Activated naive CD8-positive, alpha-beta T cell treated with anti-CD3 and anti-CD28 coated beads, Interleukin-2, amount 10 ng/mL, durations not matched to agents 7 days and 5 days (primary cell): ENCODE data around the gene LPO. TPM values are rescaled to one million over a fixed set of nuclear protein-coding genes. Genes with fewer than 3 reads are reported as not detected.

ENCODE experiments used
- ATAC-seq: fragments of 150-1000 bp; cut with Tn5 transposase; one replicate; pipeline ENCODE4 v1.10.0; 2021; ENCODE audit warnings: low read depth, moderate library complexity
- POLR2A ChIA-PET: fragments of 350-600 bp; sonication (Branson Sonifier 250); formaldehyde crosslinking; loops from one replicate; lab custom pipeline; 2021; ENCODE audit warnings: antibody characterized with exemption; lab: Charles Lee
- DNase-seq: peaks from one replicate; pipeline ENCODE4 v3.0.0; 2021
- H3K27ac Mint-ChIP-seq: one replicate; pipeline ENCODE4 v1.8.0; 2022; ENCODE audit warnings: mild to moderate bottlenecking, mixed read lengths
- H3K27me3 Mint-ChIP-seq: one replicate; pipeline ENCODE4 v1.8.0; 2022; ENCODE audit warnings: mild to moderate bottlenecking, moderate library complexity, mixed read lengths
- H3K36me3 Mint-ChIP-seq: one replicate; pipeline ENCODE4 v1.8.0; 2021; ENCODE audit warnings: mild to moderate bottlenecking, mixed read lengths
- H3K4me1 Mint-ChIP-seq: one replicate; pipeline ENCODE4 v1.8.0; 2021; ENCODE audit warnings: mixed read lengths
- H3K4me3 Mint-ChIP-seq: one replicate; pipeline ENCODE4 v1.8.0; 2022; ENCODE audit warnings: mild to moderate bottlenecking, moderate library complexity, mixed read lengths
- H3K9me3 Mint-ChIP-seq: one replicate; pipeline ENCODE4 v1.8.0; 2021; ENCODE audit warnings: mixed read lengths
- total RNA-seq, 2 experiments: library from RNA; stranded (reverse); gene quantifications; one replicate each; pipeline ENCODE4 v1.2.3, GENCODE V29; 2021

LPO gene
- total RNA-seq, 2 experiments from 2014 or later = not detected

DNA sequence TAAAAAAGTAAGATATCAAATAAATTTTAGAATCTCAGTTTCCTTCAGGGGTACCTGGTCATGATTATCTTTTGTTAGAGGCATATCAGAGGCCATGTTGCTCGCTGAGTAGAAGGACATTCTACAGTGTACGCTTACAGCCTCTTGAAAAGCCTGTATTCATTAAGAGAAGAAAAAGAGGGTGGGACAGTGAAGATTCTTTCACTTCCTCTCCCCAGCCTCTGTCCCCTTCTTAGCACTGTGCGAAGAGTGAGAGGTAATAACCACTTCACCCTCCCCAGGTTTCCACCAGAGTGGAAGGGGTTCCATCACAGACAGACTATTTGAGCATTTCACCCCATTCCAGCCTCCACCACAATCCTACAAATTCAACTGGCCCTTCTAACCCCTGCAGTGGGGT, 4.8 kb upstream of the LPO start:
- Mint-ChIP-seq H3K36me3 (no peaks in the 10 kb centered on the region), H3K4me1 (peaks cover 12% of the 10 kb centered on the region), H3K27me3 (peaks cover 42% of the 10 kb centered on the region), H3K27ac (no peak overlapping the region), H3K4me3 (no peak overlapping the region), H3K9me3 (no peaks in the 10 kb centered on the region)
- no peak for ATAC-seq
- DNase-seq = no peak
- POLR2A ChIA-PET = no interaction called here

DNA sequence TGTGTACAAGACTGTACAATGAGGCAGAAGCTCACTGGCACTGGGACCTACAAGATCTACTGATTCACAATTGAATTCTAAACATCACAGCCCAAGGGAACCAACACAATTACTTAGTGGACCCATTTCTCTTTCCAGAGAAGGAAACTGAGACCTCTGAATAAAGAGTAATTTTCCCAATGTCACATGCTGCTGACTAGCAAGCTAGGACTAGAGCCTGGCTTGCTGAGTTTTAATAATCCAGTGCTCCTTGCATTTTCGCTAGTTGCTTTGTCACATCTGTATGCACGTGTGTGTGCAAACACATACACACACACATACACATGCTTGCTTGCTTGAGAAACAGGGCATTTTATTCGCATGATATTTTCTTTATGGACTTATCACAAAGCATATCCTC, 3.9 kb upstream of the LPO start:
- Mint-ChIP-seq H3K4me3 (no peak overlapping the region), H3K27me3 (peaks cover 50% of the 10 kb centered on the region), H3K27ac (no peak overlapping the region), H3K9me3 (no peaks in the 10 kb centered on the region), H3K4me1 (peaks cover 12% of the 10 kb centered on the region), H3K36me3 (no peaks in the 10 kb centered on the region)
- no peak for ATAC-seq
- no peak for DNase-seq
- POLR2A ChIA-PET = no interaction called here

DNA sequence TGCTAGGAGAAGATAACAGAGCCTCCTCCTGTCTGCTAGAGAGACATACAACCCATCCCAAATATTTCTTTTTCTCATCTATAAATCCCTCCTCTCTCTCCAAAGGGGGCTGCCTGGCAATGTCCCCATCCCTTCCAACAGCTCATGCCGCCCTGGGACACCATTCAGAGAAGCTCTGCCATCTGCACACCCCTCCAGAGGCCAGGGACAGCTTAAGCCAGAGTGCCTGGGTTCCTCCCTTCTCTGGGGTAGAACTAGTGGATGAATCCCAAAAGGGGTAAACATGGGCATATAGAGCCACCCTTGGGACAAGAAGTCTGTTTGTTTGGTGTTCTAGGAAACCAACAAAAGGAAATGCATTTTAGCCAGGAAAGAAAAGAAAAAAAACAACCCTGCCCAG, 2.6 kb upstream of the LPO start:
- Mint-ChIP-seq H3K4me3 (no peak overlapping the region), H3K36me3 (no peaks in the 10 kb centered on the region), H3K27ac (no peak overlapping the region), H3K27me3 (peaks cover 59% of the 10 kb centered on the region), H3K9me3 (no peaks in the 10 kb centered on the region), H3K4me1 (peaks cover 12% of the 10 kb centered on the region)
- POLR2A ChIA-PET = no interaction called here
- ATAC-seq (no peak), DNase-seq (no peak)

DNA sequence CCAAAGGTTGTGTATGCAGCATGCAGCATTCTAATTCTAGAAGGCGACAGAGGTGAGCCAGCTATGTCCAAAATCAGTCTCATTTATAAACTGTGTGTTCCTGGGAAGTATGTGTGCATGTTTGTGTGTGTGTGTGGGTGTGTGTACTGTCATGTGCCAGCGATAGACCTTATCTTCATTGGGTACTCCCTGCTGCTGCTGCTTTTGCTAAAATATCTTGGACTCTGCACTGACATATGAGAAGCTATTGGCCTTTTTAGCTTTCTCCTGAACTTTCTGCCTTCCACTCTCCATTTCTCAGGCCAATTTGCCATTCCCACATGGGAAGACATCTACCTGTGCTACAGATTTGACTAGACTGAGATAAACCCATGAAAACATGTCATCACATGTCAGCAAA, 2.0 kb upstream of the LPO start:
- Mint-ChIP-seq H3K9me3 (no peaks in the 10 kb centered on the region), H3K27ac (no peak overlapping the region), H3K4me3 (no peak overlapping the region), H3K27me3 (peaks cover 60% of the 10 kb centered on the region), H3K36me3 (no peaks in the 10 kb centered on the region), H3K4me1 (peaks cover 12% of the 10 kb centered on the region)
- DNase-seq = no peak
- ATAC-seq = no peak
- POLR2A ChIA-PET = no interaction called here

DNA sequence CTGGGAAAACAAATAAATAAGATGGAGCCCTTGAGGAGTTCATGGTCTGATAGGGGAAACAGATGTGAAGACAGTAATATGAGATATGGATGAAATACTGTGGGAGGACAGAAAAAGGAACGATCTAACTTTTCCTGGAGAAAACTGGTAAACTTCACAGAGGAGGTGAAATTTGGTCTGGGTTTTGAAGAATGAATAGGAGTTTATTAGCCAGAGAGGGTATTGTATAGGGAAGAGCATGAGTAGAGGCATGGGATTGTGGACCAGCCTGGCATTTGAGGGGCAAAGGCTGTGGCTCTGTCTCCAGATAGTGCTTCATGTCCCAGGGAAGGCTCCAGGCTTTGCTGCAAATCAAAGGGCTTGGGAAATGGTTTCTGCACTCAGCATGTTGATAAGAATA, 1.6 kb downstream of the LPO start:
- H3K27ac Mint-ChIP-seq = no peak overlapping the region
- H3K4me3 Mint-ChIP-seq = no peak overlapping the region
- H3K27me3 Mint-ChIP-seq = peaks cover 59% of the 10 kb centered on the region
- no peak for ATAC-seq
- no peak for DNase-seq
- H3K4me1 Mint-ChIP-seq = peaks cover 9% of the 10 kb centered on the region
- H3K36me3 Mint-ChIP-seq = no peaks in the 10 kb centered on the region
- H3K9me3 Mint-ChIP-seq = no peaks in the 10 kb centered on the region
- POLR2A ChIA-PET = no interaction called here

DNA sequence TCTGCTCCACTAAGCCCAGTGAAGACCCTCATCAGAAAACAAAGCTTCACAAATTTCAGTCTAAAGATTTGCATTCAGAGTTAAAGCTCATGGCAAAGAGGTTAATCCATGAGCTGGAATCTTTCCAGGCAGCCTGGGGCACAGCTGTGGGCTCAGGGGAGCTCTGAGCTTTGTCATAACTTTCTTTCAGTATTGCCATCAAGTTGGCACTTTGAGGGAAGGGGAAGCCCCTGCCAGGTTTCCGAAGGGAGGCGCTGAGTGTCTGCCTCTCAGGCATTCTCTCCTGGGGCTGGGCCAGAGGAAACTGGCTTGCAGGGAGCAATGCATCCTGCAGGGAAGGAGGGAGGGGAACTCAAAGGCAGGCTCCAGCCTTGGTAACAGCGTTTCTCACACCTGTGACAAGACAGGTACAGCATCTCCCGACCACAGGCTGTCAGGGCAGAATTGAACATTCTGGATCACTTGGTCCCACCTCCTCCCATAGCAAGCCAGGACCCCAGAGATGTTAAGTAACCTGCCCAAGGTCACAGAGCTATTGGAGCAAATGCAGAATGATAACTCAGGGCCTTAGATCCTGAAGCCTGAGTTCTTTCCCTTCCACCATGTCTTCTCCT, 3.9 kb downstream of the LPO start:
- H3K27ac Mint-ChIP-seq = no peak overlapping the region
- peaks cover 15% of the 10 kb centered on the region for H3K4me1 Mint-ChIP-seq
- no peak for ATAC-seq
- POLR2A ChIA-PET = no interaction called here
- H3K36me3 Mint-ChIP-seq = no peaks in the 10 kb centered on the region
- no peak overlapping the region for H3K4me3 Mint-ChIP-seq
- H3K27me3 Mint-ChIP-seq = peaks cover 50% of the 10 kb centered on the region
- no peaks in the 10 kb centered on the region for H3K9me3 Mint-ChIP-seq
- no peak for DNase-seq

DNA sequence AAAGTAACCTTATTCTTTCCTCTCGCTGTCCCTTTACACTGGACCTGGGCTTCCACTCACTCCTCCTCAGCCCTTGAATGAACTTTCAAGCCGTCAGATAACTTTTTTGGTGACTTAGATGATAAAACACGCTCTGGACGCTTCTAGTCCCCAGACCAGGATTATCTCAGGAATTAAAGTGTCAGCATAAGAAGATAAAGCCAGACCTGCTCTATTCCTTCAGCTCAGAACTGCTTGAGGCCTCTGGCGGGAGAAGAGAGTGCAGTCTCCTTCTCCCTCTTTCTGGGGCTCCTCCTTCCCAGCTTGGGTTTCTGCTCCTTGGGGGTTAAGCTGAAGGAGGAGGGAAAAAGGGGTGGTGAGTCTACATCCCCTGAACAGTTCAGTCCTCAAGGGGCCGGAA, 6.6 kb downstream of the LPO start:
- H3K27me3 Mint-ChIP-seq = peaks cover 45% of the 10 kb centered on the region
- no peaks in the 10 kb centered on the region for H3K9me3 Mint-ChIP-seq
- ATAC-seq (no peak), DNase-seq (no peak)
- no peak overlapping the region for H3K4me3 Mint-ChIP-seq
- POLR2A ChIA-PET = no interaction called here
- H3K4me1 Mint-ChIP-seq = peaks cover 31% of the 10 kb centered on the region
- H3K36me3 Mint-ChIP-seq = no peaks in the 10 kb centered on the region
- H3K27ac Mint-ChIP-seq = no peak overlapping the region

DNA sequence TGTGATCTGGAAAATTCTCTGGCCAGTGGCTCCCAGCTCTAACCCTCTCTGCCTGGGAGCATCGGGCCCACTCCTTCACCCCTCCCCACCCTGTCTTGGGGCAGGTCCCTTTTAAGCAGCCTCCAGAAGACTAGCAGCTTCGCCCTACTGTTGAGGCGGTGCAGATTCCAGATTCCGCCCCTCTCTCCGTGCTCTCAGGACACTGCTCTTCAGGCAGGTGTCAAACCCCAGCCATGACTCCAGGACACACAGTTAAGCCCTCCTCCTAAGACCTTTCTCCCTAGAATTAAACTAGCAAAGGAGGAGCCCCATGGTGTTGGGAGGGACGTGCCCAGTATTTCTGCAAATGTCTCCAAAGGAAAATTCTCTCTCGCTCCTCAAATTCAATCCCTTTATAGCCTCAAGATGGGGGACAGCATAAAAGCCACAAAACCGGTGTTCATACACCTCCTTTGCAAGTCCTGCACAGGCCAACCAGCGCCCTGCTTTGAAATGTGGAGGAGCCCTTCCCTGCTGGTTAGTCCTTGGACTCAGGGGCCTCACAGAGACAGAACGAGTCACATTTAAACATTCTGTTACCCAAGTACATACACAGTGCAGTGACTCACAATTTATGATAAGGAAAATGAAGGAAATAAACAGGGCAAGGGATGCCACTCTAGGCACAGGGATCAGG, 7.2 kb downstream of the LPO start:
- POLR2A ChIA-PET = no interaction called here
- peaks cover 32% of the 10 kb centered on the region for H3K4me1 Mint-ChIP-seq
- H3K27ac Mint-ChIP-seq = no peak overlapping the region
- peaks cover 43% of the 10 kb centered on the region for H3K27me3 Mint-ChIP-seq
- DNase-seq (no peak), ATAC-seq (no peak)
- H3K36me3 Mint-ChIP-seq = no peaks in the 10 kb centered on the region
- no peak overlapping the region for H3K4me3 Mint-ChIP-seq
- no peaks in the 10 kb centered on the region for H3K9me3 Mint-ChIP-seq

DNA sequence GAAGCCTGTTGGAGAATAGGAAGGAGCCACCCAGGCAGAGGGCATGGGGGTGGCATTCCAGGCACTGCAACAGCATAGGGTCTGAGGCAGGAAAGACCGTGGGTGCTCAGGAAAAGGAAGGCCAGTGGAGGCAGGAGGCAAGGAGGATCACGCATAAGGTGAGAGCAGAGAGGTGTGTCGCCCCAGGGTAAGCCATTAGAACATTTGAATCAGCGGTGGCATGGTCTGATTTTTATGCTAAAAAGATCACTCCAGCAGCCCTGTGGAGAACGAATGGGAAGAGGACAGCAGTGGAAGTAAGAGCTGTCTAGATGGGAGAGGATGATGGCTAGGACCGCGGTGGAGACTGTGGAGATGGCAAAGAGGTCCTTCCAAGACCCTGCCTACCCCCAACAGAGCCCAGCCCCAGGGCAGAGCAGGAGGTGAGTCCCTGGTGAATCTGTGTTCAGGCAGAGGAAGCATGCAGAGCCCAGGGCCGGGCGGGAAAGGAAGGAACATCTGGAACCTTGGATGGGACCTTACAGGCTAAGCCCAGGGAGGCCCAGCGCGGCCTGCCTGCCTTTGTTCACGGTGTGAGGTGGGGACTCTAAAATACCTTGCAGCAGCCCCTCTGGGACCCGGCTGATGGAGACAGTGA, 7.8 kb downstream of the LPO start:
- Mint-ChIP-seq H3K4me3 (no peak overlapping the region), H3K36me3 (no peaks in the 10 kb centered on the region), H3K9me3 (no peaks in the 10 kb centered on the region), H3K27me3 (peaks cover 44% of the 10 kb centered on the region), H3K27ac (peak overlapping the region; percentile 68), H3K4me1 (peaks cover 32% of the 10 kb centered on the region)
- ATAC-seq (no peak), DNase-seq (no peak)
- POLR2A ChIA-PET = interaction anchor here (0.9 to 2.5 kb wide), 2 partner anchors 27 to 91 kb away, joined by 4 to 10 read pairs; partner anchors contain the start of gene MKS1

DNA sequence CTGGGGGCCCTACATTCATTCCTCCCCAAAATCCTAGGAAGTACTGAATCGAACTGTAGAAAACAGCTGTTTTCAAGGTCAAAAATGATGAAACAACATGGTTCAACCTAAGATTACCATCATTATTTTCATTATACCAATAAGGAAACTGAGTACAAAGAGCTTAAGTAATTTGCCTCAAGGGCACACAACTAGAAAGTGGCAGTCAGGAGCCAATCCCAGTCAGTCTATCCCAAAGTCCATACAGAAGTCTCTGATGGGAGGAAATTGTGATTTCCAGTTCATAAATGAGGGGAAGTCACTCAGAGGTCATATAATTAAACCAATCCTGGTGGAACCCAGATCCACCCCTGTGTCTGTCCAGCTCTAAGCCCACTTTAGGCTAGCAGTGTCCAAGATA, 8.4 kb downstream of the LPO start:
- peaks cover 44% of the 10 kb centered on the region for H3K27me3 Mint-ChIP-seq
- DNase-seq = no peak
- no peaks in the 10 kb centered on the region for H3K9me3 Mint-ChIP-seq
- H3K27ac Mint-ChIP-seq = no peak overlapping the region
- ATAC-seq = no peak
- no peak overlapping the region for H3K4me3 Mint-ChIP-seq
- peaks cover 32% of the 10 kb centered on the region for H3K4me1 Mint-ChIP-seq
- H3K36me3 Mint-ChIP-seq = no peaks in the 10 kb centered on the region
- POLR2A ChIA-PET = interaction anchor here (0.9 to 2.5 kb wide), 2 partner anchors 28 to 91 kb away, joined by 4 to 10 read pairs; partner anchors contain the start of gene MKS1

DNA sequence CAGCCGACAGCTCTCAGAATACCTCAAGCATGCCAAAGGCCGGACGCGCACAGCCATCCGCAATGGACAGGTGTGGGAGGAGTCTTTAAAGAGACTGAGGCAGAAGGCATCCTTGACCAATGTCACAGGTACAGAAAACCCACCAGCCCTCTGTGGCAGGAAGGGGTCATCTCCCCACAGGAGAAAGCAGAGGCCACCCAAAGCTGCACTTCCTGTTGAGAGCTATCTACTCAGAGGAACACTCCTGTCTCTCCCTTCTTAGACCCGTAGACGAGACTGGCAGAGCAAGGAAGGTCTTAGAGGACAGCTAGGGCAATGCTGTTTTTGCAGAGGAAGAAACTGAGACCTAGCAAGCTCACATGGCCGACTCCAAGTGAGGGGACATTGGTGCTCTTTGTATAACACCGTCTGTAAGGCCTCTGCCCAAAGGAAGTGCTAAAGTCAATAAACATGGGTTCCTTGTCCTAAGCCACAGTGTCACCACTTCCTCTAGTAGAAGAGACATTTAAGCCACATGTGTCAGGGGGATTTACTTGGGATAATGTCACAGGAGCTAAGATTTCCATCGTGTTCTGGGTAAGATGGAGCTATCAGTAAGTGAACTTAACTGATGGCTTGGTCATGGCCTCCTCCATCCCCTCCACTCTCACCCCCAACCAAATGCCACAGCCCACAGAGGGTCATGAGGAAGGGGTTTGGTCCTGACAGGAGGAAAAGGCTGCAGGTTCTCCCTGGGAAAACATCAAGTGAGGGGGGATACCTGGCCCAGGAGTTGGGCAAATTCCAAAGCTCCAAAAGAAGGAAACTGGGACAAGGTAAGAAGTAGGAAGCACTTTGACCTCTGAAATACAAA, 9.4 kb downstream of the LPO start:
- DNase-seq (no peak), ATAC-seq (peak; percentile 46)
- H3K9me3 Mint-ChIP-seq = no peaks in the 10 kb centered on the region
- peaks cover 46% of the 10 kb centered on the region for H3K27me3 Mint-ChIP-seq
- H3K4me3 Mint-ChIP-seq = peak overlapping the region; percentile 64
- H3K27ac Mint-ChIP-seq = peak overlapping the region; percentile 76
- H3K4me1 Mint-ChIP-seq = peaks cover 31% of the 10 kb centered on the region
- H3K36me3 Mint-ChIP-seq = no peaks in the 10 kb centered on the region
- POLR2A ChIA-PET = interaction anchor here (0.8 to 2.5 kb wide), 6 partner anchors 15 to 383 kb away, joined by 3 to 10 read pairs (median 4); partner anchors contain the start of gene MKS1

DNA sequence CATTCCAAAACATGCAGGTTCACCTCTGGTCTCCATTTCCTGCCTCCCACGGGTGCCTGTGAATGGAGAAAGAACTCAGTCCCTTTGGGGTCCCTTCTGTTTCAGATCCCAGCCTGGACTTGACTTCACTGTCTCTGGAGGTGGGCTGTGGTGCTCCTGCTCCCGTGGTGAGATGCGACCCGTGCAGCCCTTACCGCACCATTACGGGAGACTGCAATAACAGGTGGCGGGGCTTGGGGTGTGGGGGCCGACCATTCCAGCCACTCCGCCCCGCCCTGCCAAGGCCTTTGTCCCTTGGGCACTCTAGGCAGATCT, 10.5 kb downstream of the LPO start:
- H3K4me1 Mint-ChIP-seq = peaks cover 28% of the 10 kb centered on the region
- no peak for ATAC-seq

More for the DNA sequence above, 10.5 kb downstream of the LPO start:
- Mint-ChIP-seq H3K4me3 (no peak overlapping the region), H3K36me3 (no peaks in the 10 kb centered on the region), H3K9me3 (no peaks in the 10 kb centered on the region), H3K27me3 (peaks cover 50% of the 10 kb centered on the region), H3K27ac (peak overlapping the region; percentile 38)
- DNase-seq = no peak
- POLR2A ChIA-PET = interaction anchor here (0.9 kb wide), 1 partner anchor 94 kb away, joined by 3 read pairs; no protein-coding TSS in a partner anchor
